Fibroblast of mammary gland (primary cell): ENCODE results near the gene ADGRL2.
"Not testable (repeated sequence)": the region's sequence is repeated elsewhere in the genome, so short reads cannot be mapped to it uniquely, and the experiment has no call there.

Source experiments
- DNase-seq: peaks from one replicate; pipeline ENCODE4 v3.0.0-alpha.2; 2010; ENCODE audit warnings: low read depth
- H3K4me3 ChIP-seq: 2 replicates; pipeline ENCODE4 v1.5.1; 2011; ENCODE audit warnings: low read depth, mild to moderate bottlenecking, low read length, moderate library complexity; ENCODE audit not compliant: control insufficient read depth
- TF ChIP-seq, protein P1 (sequence below): conservative IDR thresholded peaks from 2 replicates; pipeline ENCODE4 v1.5.1; 2011; ENCODE audit warnings: low read depth, low read length, inconsistent platforms; ENCODE audit not compliant: control insufficient read depth, insufficient read depth

The ADGRL2 gene

DNA sequence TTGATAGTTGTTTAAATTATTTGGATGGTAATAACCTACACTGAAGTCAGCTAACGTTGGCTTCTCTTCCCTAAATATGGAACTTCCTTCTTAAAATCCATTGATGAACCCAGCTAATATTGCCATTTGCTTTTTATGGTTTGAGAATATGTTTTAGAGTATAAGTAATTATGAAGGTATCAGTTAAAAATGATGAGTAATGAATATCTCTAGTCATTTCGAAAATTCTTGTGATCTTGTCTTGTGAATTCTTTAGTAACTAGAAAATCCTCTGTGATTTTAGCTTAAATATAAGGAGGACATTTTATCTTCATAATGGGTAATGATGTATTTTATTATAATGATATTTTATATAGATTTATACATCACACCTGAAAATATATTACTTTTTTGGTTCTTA lies 50.5 kb downstream of the ADGRL2 start:
- no peak overlapping the region for H3K4me3 ChIP-seq
- no peak for DNase-seq
- TF ChIP-seq, protein P1, sequence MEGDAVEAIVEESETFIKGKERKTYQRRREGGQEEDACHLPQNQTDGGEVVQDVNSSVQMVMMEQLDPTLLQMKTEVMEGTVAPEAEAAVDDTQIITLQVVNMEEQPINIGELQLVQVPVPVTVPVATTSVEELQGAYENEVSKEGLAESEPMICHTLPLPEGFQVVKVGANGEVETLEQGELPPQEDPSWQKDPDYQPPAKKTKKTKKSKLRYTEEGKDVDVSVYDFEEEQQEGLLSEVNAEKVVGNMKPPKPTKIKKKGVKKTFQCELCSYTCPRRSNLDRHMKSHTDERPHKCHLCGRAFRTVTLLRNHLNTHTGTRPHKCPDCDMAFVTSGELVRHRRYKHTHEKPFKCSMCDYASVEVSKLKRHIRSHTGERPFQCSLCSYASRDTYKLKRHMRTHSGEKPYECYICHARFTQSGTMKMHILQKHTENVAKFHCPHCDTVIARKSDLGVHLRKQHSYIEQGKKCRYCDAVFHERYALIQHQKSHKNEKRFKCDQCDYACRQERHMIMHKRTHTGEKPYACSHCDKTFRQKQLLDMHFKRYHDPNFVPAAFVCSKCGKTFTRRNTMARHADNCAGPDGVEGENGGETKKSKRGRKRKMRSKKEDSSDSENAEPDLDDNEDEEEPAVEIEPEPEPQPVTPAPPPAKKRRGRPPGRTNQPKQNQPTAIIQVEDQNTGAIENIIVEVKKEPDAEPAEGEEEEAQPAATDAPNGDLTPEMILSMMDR = no peak

DNA sequence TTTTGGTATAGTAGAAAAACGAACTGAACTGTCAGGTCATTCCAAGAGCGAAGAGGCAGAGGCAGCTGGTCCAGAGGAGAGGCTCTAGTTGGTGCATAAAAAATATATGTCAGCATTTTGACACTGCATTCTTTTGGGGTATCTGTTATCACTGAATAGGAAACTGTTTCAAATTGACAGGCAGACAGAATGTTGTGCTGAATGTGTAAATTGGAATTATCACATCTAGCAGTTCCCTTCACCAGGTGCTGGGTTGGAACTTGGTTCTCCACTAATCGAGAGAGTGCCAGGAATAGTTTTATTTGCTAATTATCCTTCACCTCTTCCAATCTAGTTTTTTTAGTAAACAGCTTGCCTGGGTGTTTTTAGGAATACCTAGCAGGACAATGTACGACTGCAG lies 52.2 kb downstream of the ADGRL2 start:
- TF ChIP-seq, protein P1 = no peak
- DNase-seq = no peak
- no peak overlapping the region for H3K4me3 ChIP-seq

DNA sequence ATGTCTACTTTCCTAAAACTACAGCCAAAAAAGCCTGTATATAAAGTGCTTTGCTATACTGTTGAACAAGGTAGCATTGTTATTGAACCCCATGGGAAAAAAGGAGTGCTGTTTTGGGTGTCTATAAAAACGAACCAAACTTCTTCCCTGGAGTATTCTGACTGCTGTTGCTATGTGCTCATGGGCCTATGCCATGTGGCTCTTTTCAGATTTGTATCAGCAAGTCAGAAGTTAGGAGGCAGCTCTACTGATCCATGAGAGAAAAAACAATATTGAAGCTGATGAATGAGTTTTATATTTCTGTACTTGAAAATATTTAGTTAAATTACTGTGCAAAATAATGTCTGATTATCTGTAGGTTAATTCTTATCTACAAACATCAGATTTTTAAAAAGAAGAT lies 66.5 kb downstream of the ADGRL2 start:
- DNase-seq = no peak
- H3K4me3 ChIP-seq = no peak overlapping the region
- TF ChIP-seq, protein P1 = no peak

DNA sequence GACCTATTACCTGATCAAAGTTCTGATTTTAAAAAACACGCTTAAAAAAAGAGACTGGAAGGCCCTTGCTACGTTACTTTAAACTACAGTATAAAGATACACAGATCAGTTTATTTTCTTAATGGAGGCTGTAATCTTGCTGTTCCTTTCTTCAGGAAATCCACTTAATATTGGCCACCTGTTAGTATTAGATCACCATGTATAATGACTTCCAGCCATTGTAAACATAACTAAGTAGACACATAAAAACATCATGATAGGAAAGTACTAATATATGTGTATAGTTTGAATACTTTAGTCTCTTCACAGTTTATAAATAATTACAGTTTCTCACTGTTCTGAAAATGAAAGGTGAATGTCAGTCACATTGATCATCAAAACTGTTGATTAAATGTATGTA lies 68.6 kb downstream of the ADGRL2 start:
- no peak for DNase-seq
- H3K4me3 ChIP-seq = no peak overlapping the region
- TF ChIP-seq, protein P1 = no peak

DNA sequence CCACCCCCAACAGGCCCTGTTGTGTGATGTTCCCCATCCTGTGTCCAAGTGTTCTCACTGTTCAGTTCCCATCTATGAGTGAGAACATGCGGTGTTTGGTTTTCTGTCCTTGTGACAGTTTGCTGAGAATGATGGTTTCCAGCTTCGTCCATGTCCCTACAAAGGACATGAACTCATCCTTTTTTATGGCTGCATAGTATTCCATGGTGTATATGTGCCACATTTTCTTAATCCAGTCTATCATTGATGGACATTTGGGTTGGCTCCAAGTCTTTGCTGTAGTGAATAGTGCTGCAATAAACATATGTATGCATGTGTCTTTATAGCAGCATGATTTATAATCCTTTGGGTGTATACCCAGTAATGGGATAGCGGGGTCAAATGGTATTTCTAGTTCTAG lies 70.4 kb downstream of the ADGRL2 start:
- H3K4me3 ChIP-seq, DNase-seq: not testable (repeated sequence)

DNA sequence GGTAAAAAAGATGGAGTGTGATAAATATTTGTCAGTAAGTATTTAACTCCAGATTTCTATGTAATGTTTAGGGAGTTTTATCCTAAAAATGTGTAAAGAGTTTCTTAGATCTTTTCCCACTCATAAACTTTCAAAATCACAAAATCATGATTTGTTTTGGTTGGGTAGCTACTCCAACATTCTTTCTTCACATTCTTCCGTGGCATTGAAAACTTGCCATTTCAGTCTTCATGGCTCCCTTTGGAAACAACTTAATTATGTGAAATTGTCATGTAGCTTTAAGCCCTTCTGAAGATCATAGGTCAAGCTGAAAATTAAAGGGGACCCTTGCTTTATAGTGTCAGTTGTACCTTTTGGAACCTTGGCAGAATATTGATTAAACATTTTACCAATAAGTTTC lies 73.2 kb downstream of the ADGRL2 start:
- DNase-seq = no peak
- H3K4me3 ChIP-seq = no peak overlapping the region
- TF ChIP-seq, protein P1 = no peak

DNA sequence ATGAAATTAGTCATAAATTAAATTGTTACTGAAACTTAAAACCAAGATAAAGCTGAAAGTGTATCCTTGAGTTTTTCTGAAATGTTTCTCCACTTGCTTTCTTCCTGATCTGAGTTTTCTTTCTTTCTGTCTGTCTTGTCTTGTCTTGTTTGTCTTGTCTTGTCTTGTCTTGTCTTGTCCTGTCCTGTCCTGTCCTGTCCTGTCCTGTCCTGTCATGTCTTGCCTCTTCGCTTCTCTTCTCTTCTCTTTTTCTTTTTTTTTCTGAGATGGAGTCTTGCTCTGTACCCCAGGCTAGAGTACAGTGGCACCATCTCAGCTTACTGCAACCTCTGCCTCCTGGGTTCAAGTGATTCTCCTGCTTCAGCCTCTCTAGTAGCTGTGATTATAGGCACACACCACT lies 73.7 kb downstream of the ADGRL2 start:
- no peak overlapping the region for H3K4me3 ChIP-seq
- TF ChIP-seq, protein P1 = no peak
- no peak for DNase-seq
